ENCODE measurements around the gene AEN. TPM values are rescaled to one million over a fixed set of nuclear protein-coding genes. Genes with fewer than 3 reads are reported as not detected.

AEN gene
- total RNA-seq, 2 experiments from 2014 or later, result 40.7 to 43.7 TPM

GRCh38 chr15:88680241-88681001 lies 59.3 kb downstream of the AEN start:
- H3K27me3 ChIP-seq (ENCODE audit: control insufficient read depth in 1 of 2, insufficient read depth in 2 of 2, low read length in 2 of 2), result no peaks in the 10 kb centered on the region
- TF ChIP-seq CTCF (IDR thresholded peaks at IDR 0.05), result no peak
- no peaks in the 10 kb centered on the region for H3K9me3 ChIP-seq (ENCODE audit: control insufficient read depth in 1 of 2, insufficient read depth in 1 of 2, low read length in 2 of 2)
- no peaks in the 10 kb centered on the region for H3K36me3 Mint-ChIP-seq (ENCODE audit: low read depth)
- no peak overlapping the region for H3K27ac ChIP-seq (ENCODE audit: low read depth in 1 of 2, low read length in 2 of 2)
- no peak for DNase-seq
- POLR2A ChIA-PET, result no interaction called here
- H3K27ac Mint-ChIP-seq, result no peak overlapping the region
- CTCF ChIA-PET, result interaction anchor here (0.9 kb wide), 1 partner anchor 13 kb away, joined by 3 read pairs; no protein-coding TSS in a partner anchor
- no peaks in the 10 kb centered on the region for H3K4me1 Mint-ChIP-seq (ENCODE audit: low read depth)
- peaks cover 6% of the 10 kb centered on the region for H3K27me3 Mint-ChIP-seq
- H3K4me3 ChIP-seq (ENCODE audit: low read length), result no peak overlapping the region
- H3K9me3 Mint-ChIP-seq, result no peaks in the 10 kb centered on the region
- H3K4me1 ChIP-seq (ENCODE audit: insufficient read depth, low read length), result no peaks in the 10 kb centered on the region
- intact Hi-C loops (cut with DNase I, micrococcal nuclease), result no loop called here
- H3K36me3 ChIP-seq (ENCODE audit: insufficient read depth, low read length), result no peaks in the 10 kb centered on the region
- no peak overlapping the region for H3K4me3 Mint-ChIP-seq
- no peak for ATAC-seq (ENCODE audit: poor library complexity)

GRCh38 chr15:88681610-88682221 lies 60.6 kb downstream of the AEN start:
- Mint-ChIP-seq H3K36me3 (ENCODE audit: low read depth) (no peaks in the 10 kb centered on the region), H3K9me3 (no peaks in the 10 kb centered on the region), H3K4me1 (ENCODE audit: low read depth) (no peaks in the 10 kb centered on the region), H3K4me3 (no peak overlapping the region), H3K27me3 (peaks cover 6% of the 10 kb centered on the region), H3K27ac (no peak overlapping the region)
- Histone ChIP-seq H3K9me3 (ENCODE audit: control insufficient read depth in 1 of 2, insufficient read depth in 1 of 2, low read length in 2 of 2) (no peaks in the 10 kb centered on the region), H3K36me3 (ENCODE audit: insufficient read depth, low read length) (no peaks in the 10 kb centered on the region), H3K4me3 (ENCODE audit: low read length) (no peak overlapping the region), H3K4me1 (ENCODE audit: insufficient read depth, low read length) (no peaks in the 10 kb centered on the region), H3K27ac (ENCODE audit: low read depth in 1 of 2, low read length in 2 of 2) (no peak overlapping the region), H3K27me3 (ENCODE audit: control insufficient read depth in 1 of 2, insufficient read depth in 2 of 2, low read length in 2 of 2) (no peaks in the 10 kb centered on the region)
- no peak for TF ChIP-seq CTCF (IDR thresholded peaks at IDR 0.05)
- ChIA-PET CTCF (interaction anchor here (0.6 kb wide), 1 partner anchor 234 kb away, joined by 4 read pairs; no protein-coding TSS in a partner anchor), POLR2A (no interaction called here)
- DNase-seq (no peak), ATAC-seq (ENCODE audit: poor library complexity) (no peak)
- intact Hi-C loops (cut with DNase I, micrococcal nuclease), result no loop called here

Small RNA genes within 50 kb of the gene (microRNA-seq; reads per million reads assigned to microRNA genes)
- gene MIR1179 (ENCODE audit: borderline microRNAs expressed, borderline replicate concordance) (1.2 reads per million), gene MIR3529 (ENCODE audit: borderline microRNAs expressed, borderline replicate concordance) (not detected), gene MIR7-2 (ENCODE audit: borderline microRNAs expressed, borderline replicate concordance) (not detected)

Other genes with a start within 250 kb of the AEN start
- gene MRPL46, start 154.0 kb upstream of the AEN start, total RNA-seq, result 10 to 100 TPM in 1 of 2 experiments, 1 to 10 TPM in 1; 8.6 to 10.2 TPM
- 1 to 10 TPM; 8.0 to 8.4 TPM for gene MRPS11, start 153.6 kb upstream of the AEN start, total RNA-seq
- 1 to 10 TPM; 2.2 to 2.8 TPM for gene DET1, start 74.7 kb upstream of the AEN start, total RNA-seq
- 100 to 1,000 TPM; 152 to 157 TPM for gene ISG20, start 17.7 kb downstream of the AEN start, total RNA-seq
- not detected for gene ACAN, start 182.1 kb downstream of the AEN start, total RNA-seq